Thoracic aorta (tissue), 2 donors: ENCODE measurements around the gene DNAJB7. TPM values are rescaled to one million over a fixed set of nuclear protein-coding genes. Genes with fewer than 3 reads are reported as not detected.

ENCODE experiments used
- ATAC-seq: fragments of 150-250 bp; one replicate; pipeline ENCODE4 v1.8.0; 2017; ENCODE audit warnings: low read depth; ENCODE audit not compliant: insufficient number of reproducible peaks, low FRiP score
- DNase-seq: peaks from one replicate; pipeline ENCODE4 v3.0.0-alpha.2; 2020; ENCODE audit warnings: low spot score
- H3K27ac ChIP-seq, 2 donors: fragments of 200-600 bp; sonication (generic); 1 replicate in 1 of 2; 2 replicates in 1 of 2; pipeline ENCODE4 v1.5.1; 2016; ENCODE audit warnings: mild to moderate bottlenecking in 2 of 2, moderate library complexity in 2 of 2
- H3K27me3 ChIP-seq: fragments of 200-600 bp; sonication (generic); replicated peaks from 2 replicates; pipeline ENCODE4 v1.6.0; 2016; ENCODE audit warnings: mild to moderate bottlenecking; ENCODE audit not compliant: insufficient read depth
- H3K36me3 ChIP-seq: fragments of 200-600 bp; sonication (generic); one replicate; pipeline ENCODE4 v1.5.1; 2016
- H3K4me1 ChIP-seq, 2 donors: fragments of 200-600 bp; sonication (generic); 1 replicate in 1 of 2; 2 replicates in 1 of 2; pipeline versions ENCODE4 v1.5.1 to v1.6.0; 2016; ENCODE audit warnings: low read depth in 2 of 2, mild to moderate bottlenecking in 1 of 2; ENCODE audit not compliant: control insufficient read depth in 1 of 2
- H3K4me3 ChIP-seq: fragments of 200-600 bp; sonication (generic); 2 replicates; pipeline ENCODE4 v1.5.1; 2016; ENCODE audit warnings: mild to moderate bottlenecking
- H3K9me3 ChIP-seq: fragments of 200-600 bp; sonication (generic); 2 replicates; pipeline ENCODE4 v1.5.1; 2016
- total RNA-seq, 2 donors: library from RNA; depleted of rRNA; stranded (reverse); fragments of >200 nt; gene quantifications; one replicate each; pipeline versions ENCODE4 v1.1.0 to v1.2.3, GENCODE V29; 2016
- TF ChIP-seq, protein P1 (sequence below): fragments of 200-600 bp; sonication (generic); IDR thresholded peaks from one replicate; pipeline ENCODE4 v1.5.1; 2019; ENCODE audit warnings: antibody characterized with exemption

The DNAJB7 gene
- total RNA-seq, 2 donors from 2014 or later = not detected

- peaks cover 20 to 29% of the 10 kb centered on the region in 2 donors for H3K4me1 ChIP-seq
- no peaks in the 10 kb centered on the region for H3K27me3 ChIP-seq
- DNase-seq (no peak), ATAC-seq (no peak)
- H3K4me3 ChIP-seq = peak overlapping the region; percentile 99
- H3K36me3 ChIP-seq = no peaks in the 10 kb centered on the region
- H3K9me3 ChIP-seq = no peaks in the 10 kb centered on the region
- TF ChIP-seq, protein P1, sequence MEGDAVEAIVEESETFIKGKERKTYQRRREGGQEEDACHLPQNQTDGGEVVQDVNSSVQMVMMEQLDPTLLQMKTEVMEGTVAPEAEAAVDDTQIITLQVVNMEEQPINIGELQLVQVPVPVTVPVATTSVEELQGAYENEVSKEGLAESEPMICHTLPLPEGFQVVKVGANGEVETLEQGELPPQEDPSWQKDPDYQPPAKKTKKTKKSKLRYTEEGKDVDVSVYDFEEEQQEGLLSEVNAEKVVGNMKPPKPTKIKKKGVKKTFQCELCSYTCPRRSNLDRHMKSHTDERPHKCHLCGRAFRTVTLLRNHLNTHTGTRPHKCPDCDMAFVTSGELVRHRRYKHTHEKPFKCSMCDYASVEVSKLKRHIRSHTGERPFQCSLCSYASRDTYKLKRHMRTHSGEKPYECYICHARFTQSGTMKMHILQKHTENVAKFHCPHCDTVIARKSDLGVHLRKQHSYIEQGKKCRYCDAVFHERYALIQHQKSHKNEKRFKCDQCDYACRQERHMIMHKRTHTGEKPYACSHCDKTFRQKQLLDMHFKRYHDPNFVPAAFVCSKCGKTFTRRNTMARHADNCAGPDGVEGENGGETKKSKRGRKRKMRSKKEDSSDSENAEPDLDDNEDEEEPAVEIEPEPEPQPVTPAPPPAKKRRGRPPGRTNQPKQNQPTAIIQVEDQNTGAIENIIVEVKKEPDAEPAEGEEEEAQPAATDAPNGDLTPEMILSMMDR = no peak
- H3K27ac ChIP-seq = no peak overlapping the region
These were observed 43.6 kb downstream of the DNAJB7 start for GRCh38 chr22:40818192-40818746.

DNA sequence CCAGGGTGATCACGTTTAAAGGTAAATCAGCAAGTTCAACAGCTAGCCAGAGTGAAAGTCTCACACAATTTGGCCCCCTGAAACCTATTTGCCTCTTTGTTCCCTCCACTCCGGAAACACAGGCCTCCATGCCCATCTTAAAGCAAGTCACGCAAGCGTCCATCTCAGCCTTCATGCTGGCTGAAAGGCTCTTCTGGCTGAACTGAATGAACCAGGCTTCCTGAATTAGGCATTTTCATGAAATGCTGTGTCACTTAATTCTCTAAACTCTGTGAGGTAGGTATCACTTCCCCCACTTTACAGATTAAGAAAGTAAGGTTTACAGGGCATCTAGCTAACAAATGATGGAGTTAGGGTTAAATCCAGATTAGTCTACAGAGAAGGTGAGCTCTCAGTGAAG lies 44.2 kb downstream of the DNAJB7 start:
- DNase-seq (no peak), ATAC-seq (no peak)
- Histone ChIP-seq H3K36me3 (no peaks in the 10 kb centered on the region), H3K27ac (no peak overlapping the region), H3K4me1 (peaks cover 20 to 29% of the 10 kb centered on the region in 2 donors), H3K9me3 (no peaks in the 10 kb centered on the region), H3K4me3 (peak overlapping the region; percentile 99), H3K27me3 (no peaks in the 10 kb centered on the region)
- TF ChIP-seq, protein P1 = no peak

DNA sequence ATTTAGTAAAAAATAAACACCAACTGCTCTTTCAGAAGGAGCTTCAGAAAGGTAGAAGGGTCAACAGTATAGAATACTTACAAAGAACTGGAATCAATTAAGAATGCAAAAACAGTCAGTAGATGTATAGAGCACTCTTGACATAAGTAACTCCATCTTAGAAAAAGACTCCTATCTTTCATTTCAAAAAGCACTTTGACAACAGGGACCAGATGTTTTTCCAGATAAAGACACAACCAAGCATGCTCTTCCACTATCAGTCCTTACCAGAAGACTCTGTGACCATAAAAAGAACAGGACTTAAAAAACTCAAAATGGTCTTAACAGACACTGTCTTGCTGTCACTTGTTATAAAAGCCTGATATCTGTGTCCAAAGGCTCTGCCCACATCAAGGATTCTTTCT lies 48.0 kb downstream of the DNAJB7 start:
- Histone ChIP-seq H3K9me3 (no peaks in the 10 kb centered on the region), H3K36me3 (no peaks in the 10 kb centered on the region), H3K4me3 (no peak overlapping the region), H3K27me3 (no peaks in the 10 kb centered on the region), H3K4me1 (peaks cover 13 to 20% of the 10 kb centered on the region in 2 donors), H3K27ac (no peak overlapping the region)
- DNase-seq (no peak), ATAC-seq (no peak)
- TF ChIP-seq, protein P1 = no peak

Other genes with a start within 250 kb of the DNAJB7 start
- 100 to 1,000 TPM in 1 of 2 donors, 10 to 100 TPM in 1; 71.8 to 129 TPM for gene MRTFA, start 225.4 kb downstream of the DNAJB7 start, total RNA-seq
- gene MCHR1, start 182.6 kb downstream of the DNAJB7 start, total RNA-seq = under 1 TPM in 1 of 2 donors, not detected in 1; 0.41 TPM
- 10 to 100 TPM; 14.4 to 17.9 TPM for gene SLC25A17, start 42.8 kb downstream of the DNAJB7 start, total RNA-seq
- 100 to 1,000 TPM; 105 to 107 TPM for gene ST13, start 5.5 kb downstream of the DNAJB7 start, total RNA-seq
- gene XPNPEP3, start 5.0 kb downstream of the DNAJB7 start, total RNA-seq = 1 to 10 TPM; 5.6 to 9.9 TPM
- 10 to 100 TPM; 31.8 to 32.7 TPM for gene RBX1, start 89.3 kb upstream of the DNAJB7 start, total RNA-seq
- 100 to 1,000 TPM in 1 of 2 donors, 10 to 100 TPM in 1; 59.0 to 114 TPM for gene EP300, start 230.5 kb upstream of the DNAJB7 start, total RNA-seq